GM12892 (cell line): ENCODE measurements around the gene ZNF391.

Experiments used
- POLR2A ChIP-seq: IDR thresholded peaks from 2 replicates; pipeline ENCODE4 v1.6.1; 2011; ENCODE audit warnings: low read depth, low read length, control low read depth
- POLR2AphosphoS5 ChIP-seq: IDR thresholded peaks from 2 replicates; pipeline ENCODE4 v1.6.1; 2011; ENCODE audit warnings: low read depth, low read length, control low read depth

DNA sequence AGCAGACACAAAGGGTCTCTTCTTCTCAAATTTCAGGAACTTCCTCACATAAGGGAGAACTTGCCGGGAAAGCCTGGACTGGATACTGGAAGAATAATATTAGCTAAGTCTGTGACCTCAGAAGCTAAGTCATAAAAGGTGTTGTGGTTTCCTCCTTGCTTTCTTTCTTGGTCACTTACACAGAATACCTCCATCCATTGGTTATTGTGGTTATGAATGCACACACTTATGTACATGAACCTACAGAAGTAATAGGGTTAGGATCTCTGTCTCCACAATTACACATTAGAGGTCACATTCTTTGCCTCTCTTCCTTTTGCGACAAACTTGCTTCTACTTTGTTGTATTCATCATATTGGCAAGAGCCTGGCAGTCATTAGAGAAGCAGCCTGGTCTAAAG is 40.4 kb downstream of the ZNF391 start:
- TF ChIP-seq POLR2AphosphoS5 (no peak), POLR2A (no peak)
